ENCODE data around the gene FBXO33. TPM values are rescaled to one million over a fixed set of nuclear protein-coding genes. Genes with fewer than 3 reads are reported as not detected.

Gene FBXO33
- total and polyA plus RNA-seq, 2 of the 8 experiments (the other 6 are each of a cell fraction or from before 2014, with no cell fraction given): 4.7 to 11.5 TPM

DNA sequence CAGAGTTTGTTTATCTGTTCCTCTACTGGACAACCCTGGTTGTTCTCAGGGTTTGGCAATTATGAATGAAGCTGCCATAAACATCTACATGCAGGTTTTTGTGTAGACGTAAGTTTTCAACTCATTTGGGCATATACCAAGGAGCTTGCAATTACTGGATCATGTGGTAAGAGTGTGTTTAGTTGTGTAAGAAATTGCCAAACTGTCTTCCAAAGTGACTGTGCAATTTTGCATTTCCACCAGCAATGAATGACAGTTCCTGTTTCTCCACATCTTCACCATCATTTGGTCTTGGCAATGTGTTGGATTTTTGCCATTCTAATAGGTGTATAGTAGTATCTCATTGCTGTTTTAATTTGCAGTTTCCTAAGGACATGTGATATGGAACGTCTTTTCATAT is 39.8 kb upstream of the FBXO33 start:
- no peak overlapping the region for H2BK20ac ChIP-seq (ENCODE audit: low read length)
- no peaks in the 10 kb centered on the region for H3K79me2 ChIP-seq (ENCODE audit: control insufficient read depth in 1 of 2, insufficient read depth in 2 of 2, low read length in 2 of 2)
- H3K23me2 ChIP-seq (ENCODE audit: low read depth, low read length): no peaks in the 10 kb centered on the region
- DNase-seq (ENCODE audit: low read depth in 1 of 2, low spot score in 2 of 2): no peak
- WGBS, 2 experiments (ENCODE audit: extremely low coverage in 1 of 2, insufficient coverage in 1 of 2, insufficient read length in 1 of 2, insufficient replicate concordance in 2 of 2, low coverage in 1 of 2, low lambda C conversion rate in 2 of 2, missing lambda C conversion rate in 1 of 2): 90% methylated on average over 2 of the region's 2 CpGs; no CpG with 5 or more reads in 1 of the 2 experiments
- H3K56ac ChIP-seq (replicated peaks; ENCODE audit: insufficient read length, low read depth, low read length): no peak overlapping the region
- H3K79me1 ChIP-seq (ENCODE audit: low read depth, low read length): no peaks in the 10 kb centered on the region
- H4K91ac ChIP-seq (replicated peaks; ENCODE audit: insufficient read length, low read length): no peak overlapping the region
- no peak overlapping the region for H3K4me2 ChIP-seq (ENCODE audit: insufficient read depth in 1 of 2, low read depth in 2 of 2, low read length in 2 of 2)
- H2BK120ac ChIP-seq (replicated peaks; ENCODE audit: low read depth, low read length): no peak overlapping the region
- no peak overlapping the region for H4K5ac ChIP-seq (ENCODE audit: insufficient read length, low read depth, low read length)
- no peak overlapping the region for H2AK5ac ChIP-seq (ENCODE audit: low read depth, low read length)
- no peaks in the 10 kb centered on the region for H3K9me3 ChIP-seq (ENCODE audit: insufficient read depth in 2 of 2, low read depth in 1 of 2, low read length in 1 of 2)
- H3K4ac ChIP-seq (replicated peaks; ENCODE audit: insufficient read length, low read depth, low read length): no peak overlapping the region
- no peaks in the 10 kb centered on the region for H3K4me1 ChIP-seq (replicated peaks in 1 of 4; ENCODE audit: control insufficient read depth in 3 of 4, insufficient read depth in 4 of 4, low read length in 3 of 4)
- ChIA-PET POLR2A (ENCODE audit: partially characterized antibody) (no interaction called here), CTCF (ENCODE audit: partially characterized antibody) (interaction anchor here (1.2 kb wide), 1 partner anchor 240 kb away, joined by 4 read pairs; no protein-coding TSS in a partner anchor)
- H3K14ac ChIP-seq (ENCODE audit: insufficient read length): no peak overlapping the region
- no peaks in the 10 kb centered on the region for H3K27me3 ChIP-seq (replicated peaks in 1 of 4; ENCODE audit: control insufficient read depth in 3 of 4, extremely low read depth in 1 of 4, insufficient read depth in 3 of 4, low read length in 3 of 4)
- H3K27ac ChIP-seq (ENCODE audit: low read depth, low read length): no peak overlapping the region
- no peak overlapping the region for H3K4me3 ChIP-seq (ENCODE audit: extremely low read depth in 1 of 4, insufficient read depth in 2 of 4, low read depth in 3 of 4, low read length in 4 of 4)
- no peak overlapping the region for H4K8ac ChIP-seq (ENCODE audit: extremely low read depth, insufficient read depth, low read length)
- no peak overlapping the region for H3K23ac ChIP-seq (ENCODE audit: insufficient read length)
- H3K18ac ChIP-seq (ENCODE audit: extremely low read depth, low read length): no peak overlapping the region
- H2BK12ac ChIP-seq (ENCODE audit: low read depth, low read length): no peak overlapping the region
- no peak for FAIRE-seq
- no peak overlapping the region for H2AFZ ChIP-seq (ENCODE audit: low read length)
- H3K9ac ChIP-seq (replicated peaks in 1 of 4; ENCODE audit: extremely low read depth in 1 of 4, low read depth in 3 of 4, low read length in 3 of 4): no peak overlapping the region
- no peak overlapping the region for H2BK15ac ChIP-seq (ENCODE audit: low read length)
- H3K36me3 ChIP-seq (ENCODE audit: control insufficient read depth in 2 of 4, insufficient read depth in 4 of 4, low read length in 3 of 4): no peaks in the 10 kb centered on the region
- no peak overlapping the region for H2BK5ac ChIP-seq (ENCODE audit: low read depth, low read length)
- H4K20me1 ChIP-seq (replicated peaks in 1 of 2; ENCODE audit: control insufficient read depth in 1 of 2, insufficient read depth in 2 of 2, low read length in 2 of 2): peaks cover 0 to 2% of the 10 kb centered on the region in 2 experiments
- TF ChIP-seq RNF2 (IDR thresholded peaks at IDR 0.05; ENCODE audit: borderline replicate concordance, low read depth, low read length, missing control alignments, poor library complexity, severe bottlenecking): no peak
- no peak for TF ChIP-seq GTF2F1 (IDR thresholded peaks at IDR 0.05; ENCODE audit: borderline replicate concordance, low read depth, low read length)
- TF ChIP-seq, protein P1, sequence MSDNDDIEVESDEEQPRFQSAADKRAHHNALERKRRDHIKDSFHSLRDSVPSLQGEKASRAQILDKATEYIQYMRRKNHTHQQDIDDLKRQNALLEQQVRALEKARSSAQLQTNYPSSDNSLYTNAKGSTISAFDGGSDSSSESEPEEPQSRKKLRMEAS (IDR thresholded peaks at IDR 0.05): no peak
- TF ChIP-seq POLR2AphosphoS5 (IDR thresholded peaks at IDR 0.05; ENCODE audit: low read depth, low read length): no peak

All from H1 (cell line).